ENCODE measurements around the gene RMI1. TPM values are rescaled to one million over a fixed set of nuclear protein-coding genes. Genes with fewer than 3 reads are reported as not detected.

RMI1 gene
- total and polyA plus RNA-seq, 2 of the 8 experiments (the other 6 are each of a cell fraction or from before 2014, with no cell fraction given), result 3.0 to 34.1 TPM

DNA sequence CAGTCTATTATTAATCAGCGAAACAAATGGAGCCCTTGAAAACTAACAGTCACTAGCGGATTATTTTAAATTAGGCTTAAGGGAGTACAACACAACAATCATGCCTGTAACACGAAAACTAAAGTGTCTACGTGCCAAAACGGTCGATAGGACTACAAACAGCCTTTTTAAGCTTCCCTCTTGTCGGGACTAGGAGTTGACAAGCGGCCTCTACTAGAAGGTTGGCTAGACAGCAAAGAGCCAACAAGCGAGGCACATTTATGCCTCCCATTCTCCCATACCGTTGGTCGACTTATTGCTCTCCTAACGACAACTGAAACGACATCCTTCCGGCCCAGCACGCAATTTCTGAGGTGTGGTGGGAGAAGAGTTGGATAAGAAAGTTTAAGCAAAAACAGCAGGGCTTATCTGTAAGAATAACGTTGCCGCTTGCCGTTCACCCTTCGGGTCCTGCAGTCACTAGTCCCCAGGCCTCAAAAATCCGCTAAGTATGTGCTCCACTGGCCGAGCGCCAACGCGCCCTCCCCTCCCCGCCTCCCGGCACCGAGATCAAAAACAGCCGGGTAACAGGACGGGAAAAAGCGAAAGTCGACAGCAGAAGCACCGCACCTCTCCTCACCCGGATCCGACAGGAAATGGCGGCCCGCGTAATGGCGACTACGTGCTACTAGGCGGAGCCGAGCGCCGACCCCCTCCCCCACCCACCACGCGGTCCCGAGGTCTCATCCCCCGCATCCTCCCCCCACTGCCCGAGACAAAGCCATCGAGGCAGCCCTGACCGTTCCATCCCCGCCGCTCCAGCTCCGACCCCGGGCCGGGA, 1.4 kb upstream of the RMI1 start (continued):
- TF ChIP-seq, protein P1, sequence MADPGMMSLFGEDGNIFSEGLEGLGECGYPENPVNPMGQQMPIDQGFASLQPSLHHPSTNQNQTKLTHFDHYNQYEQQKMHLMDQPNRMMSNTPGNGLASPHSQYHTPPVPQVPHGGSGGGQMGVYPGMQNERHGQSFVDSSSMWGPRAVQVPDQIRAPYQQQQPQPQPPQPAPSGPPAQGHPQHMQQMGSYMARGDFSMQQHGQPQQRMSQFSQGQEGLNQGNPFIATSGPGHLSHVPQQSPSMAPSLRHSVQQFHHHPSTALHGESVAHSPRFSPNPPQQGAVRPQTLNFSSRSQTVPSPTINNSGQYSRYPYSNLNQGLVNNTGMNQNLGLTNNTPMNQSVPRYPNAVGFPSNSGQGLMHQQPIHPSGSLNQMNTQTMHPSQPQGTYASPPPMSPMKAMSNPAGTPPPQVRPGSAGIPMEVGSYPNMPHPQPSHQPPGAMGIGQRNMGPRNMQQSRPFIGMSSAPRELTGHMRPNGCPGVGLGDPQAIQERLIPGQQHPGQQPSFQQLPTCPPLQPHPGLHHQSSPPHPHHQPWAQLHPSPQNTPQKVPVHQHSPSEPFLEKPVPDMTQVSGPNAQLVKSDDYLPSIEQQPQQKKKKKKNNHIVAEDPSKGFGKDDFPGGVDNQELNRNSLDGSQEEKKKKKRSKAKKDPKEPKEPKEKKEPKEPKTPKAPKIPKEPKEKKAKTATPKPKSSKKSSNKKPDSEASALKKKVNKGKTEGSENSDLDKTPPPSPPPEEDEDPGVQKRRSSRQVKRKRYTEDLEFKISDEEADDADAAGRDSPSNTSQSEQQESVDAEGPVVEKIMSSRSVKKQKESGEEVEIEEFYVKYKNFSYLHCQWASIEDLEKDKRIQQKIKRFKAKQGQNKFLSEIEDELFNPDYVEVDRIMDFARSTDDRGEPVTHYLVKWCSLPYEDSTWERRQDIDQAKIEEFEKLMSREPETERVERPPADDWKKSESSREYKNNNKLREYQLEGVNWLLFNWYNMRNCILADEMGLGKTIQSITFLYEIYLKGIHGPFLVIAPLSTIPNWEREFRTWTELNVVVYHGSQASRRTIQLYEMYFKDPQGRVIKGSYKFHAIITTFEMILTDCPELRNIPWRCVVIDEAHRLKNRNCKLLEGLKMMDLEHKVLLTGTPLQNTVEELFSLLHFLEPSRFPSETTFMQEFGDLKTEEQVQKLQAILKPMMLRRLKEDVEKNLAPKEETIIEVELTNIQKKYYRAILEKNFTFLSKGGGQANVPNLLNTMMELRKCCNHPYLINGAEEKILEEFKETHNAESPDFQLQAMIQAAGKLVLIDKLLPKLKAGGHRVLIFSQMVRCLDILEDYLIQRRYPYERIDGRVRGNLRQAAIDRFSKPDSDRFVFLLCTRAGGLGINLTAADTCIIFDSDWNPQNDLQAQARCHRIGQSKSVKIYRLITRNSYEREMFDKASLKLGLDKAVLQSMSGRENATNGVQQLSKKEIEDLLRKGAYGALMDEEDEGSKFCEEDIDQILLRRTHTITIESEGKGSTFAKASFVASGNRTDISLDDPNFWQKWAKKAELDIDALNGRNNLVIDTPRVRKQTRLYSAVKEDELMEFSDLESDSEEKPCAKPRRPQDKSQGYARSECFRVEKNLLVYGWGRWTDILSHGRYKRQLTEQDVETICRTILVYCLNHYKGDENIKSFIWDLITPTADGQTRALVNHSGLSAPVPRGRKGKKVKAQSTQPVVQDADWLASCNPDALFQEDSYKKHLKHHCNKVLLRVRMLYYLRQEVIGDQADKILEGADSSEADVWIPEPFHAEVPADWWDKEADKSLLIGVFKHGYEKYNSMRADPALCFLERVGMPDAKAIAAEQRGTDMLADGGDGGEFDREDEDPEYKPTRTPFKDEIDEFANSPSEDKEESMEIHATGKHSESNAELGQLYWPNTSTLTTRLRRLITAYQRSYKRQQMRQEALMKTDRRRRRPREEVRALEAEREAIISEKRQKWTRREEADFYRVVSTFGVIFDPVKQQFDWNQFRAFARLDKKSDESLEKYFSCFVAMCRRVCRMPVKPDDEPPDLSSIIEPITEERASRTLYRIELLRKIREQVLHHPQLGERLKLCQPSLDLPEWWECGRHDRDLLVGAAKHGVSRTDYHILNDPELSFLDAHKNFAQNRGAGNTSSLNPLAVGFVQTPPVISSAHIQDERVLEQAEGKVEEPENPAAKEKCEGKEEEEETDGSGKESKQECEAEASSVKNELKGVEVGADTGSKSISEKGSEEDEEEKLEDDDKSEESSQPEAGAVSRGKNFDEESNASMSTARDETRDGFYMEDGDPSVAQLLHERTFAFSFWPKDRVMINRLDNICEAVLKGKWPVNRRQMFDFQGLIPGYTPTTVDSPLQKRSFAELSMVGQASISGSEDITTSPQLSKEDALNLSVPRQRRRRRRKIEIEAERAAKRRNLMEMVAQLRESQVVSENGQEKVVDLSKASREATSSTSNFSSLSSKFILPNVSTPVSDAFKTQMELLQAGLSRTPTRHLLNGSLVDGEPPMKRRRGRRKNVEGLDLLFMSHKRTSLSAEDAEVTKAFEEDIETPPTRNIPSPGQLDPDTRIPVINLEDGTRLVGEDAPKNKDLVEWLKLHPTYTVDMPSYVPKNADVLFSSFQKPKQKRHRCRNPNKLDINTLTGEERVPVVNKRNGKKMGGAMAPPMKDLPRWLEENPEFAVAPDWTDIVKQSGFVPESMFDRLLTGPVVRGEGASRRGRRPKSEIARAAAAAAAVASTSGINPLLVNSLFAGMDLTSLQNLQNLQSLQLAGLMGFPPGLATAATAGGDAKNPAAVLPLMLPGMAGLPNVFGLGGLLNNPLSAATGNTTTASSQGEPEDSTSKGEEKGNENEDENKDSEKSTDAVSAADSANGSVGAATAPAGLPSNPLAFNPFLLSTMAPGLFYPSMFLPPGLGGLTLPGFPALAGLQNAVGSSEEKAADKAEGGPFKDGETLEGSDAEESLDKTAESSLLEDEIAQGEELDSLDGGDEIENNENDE (IDR thresholded peaks at IDR 0.05; ENCODE audit: insufficient replicate concordance, low read length), result no peak
- TF ChIP-seq SUZ12 (IDR thresholded peaks at IDR 0.05; ENCODE audit: low read length), result no peak
- no peak; the same call in 1 of the 2 replicates for TF ChIP-seq PHF8 (conservative IDR thresholded peaks at IDR 0.05; ENCODE audit: low read depth, low read length)
- TF ChIP-seq FOSL1 (IDR thresholded peaks at IDR 0.05; ENCODE audit: insufficient read depth, low read depth, low read length), result no peak
